CD4-positive, alpha-beta T cell (primary cell): ENCODE data around the gene CATSPERZ. TPM values are rescaled to one million over a fixed set of nuclear protein-coding genes. Genes with fewer than 3 reads are reported as not detected.

ENCODE experiments used
- ATAC-seq: fragments of 200-7000 bp; cut with Tn5 transposase; one replicate; pipeline ENCODE4 v1.10.0; 2022; ENCODE audit warnings: mild to moderate bottlenecking; ENCODE audit not compliant: poor library complexity
- CTCF ChIA-PET: fragments of 350-600 bp; sonication (Branson Sonifier 250); formaldehyde crosslinking; loops from one replicate; lab custom pipeline; 2021; ENCODE audit warnings: antibody characterized with exemption, inconsistent platforms; lab: Charles Lee
- POLR2A ChIA-PET: fragments of 350-600 bp; sonication (Branson Sonifier 250); formaldehyde crosslinking; loops from one replicate; lab custom pipeline; 2021; ENCODE audit warnings: antibody characterized with exemption, inconsistent platforms; lab: Charles Lee
- DNase-seq, 14 experiments: peaks; one replicate each; pipeline ENCODE4 v3.0.0-alpha.2; 2013 to 2020; ENCODE audit warnings: mixed read lengths in 2 of 14
- H3K27ac ChIP-seq, 2 donors: one replicate each; pipeline versions ENCODE4 v1.5.1 to v1.7.0; 2013; ENCODE audit warnings: low read length in 2 of 2, low read depth in 1 of 2, mild to moderate bottlenecking in 1 of 2
- H3K27me3 ChIP-seq, 2 experiments: 1 replicate in 1 of 2; 2 replicates in 1 of 2; pipeline versions ENCODE4 v1.6.1 to v1.7.0; 2013; ENCODE audit warnings: low read length in 2 of 2, control low read depth in 1 of 2, mild to moderate bottlenecking in 1 of 2, moderate library complexity in 1 of 2; ENCODE audit not compliant: insufficient read depth in 2 of 2, control insufficient read depth in 1 of 2
- H3K36me3 ChIP-seq: one replicate; pipeline ENCODE4 v1.6.1; 2013; ENCODE audit warnings: low read length, control low read depth; ENCODE audit not compliant: insufficient read depth
- H3K4me1 ChIP-seq: one replicate; pipeline ENCODE4 v1.6.1; 2013; ENCODE audit warnings: low read length, control low read depth; ENCODE audit not compliant: insufficient read depth
- H3K4me3 ChIP-seq: one replicate; pipeline ENCODE4 v1.5.1; 2013; ENCODE audit warnings: mild to moderate bottlenecking, low read length, moderate library complexity
- H3K9me3 ChIP-seq, 2 experiments: 1 replicate in 1 of 2; 2 replicates in 1 of 2; pipeline versions ENCODE4 v1.6.1 to v1.7.0; 2013; ENCODE audit warnings: low read length in 2 of 2, mild to moderate bottlenecking in 2 of 2, control low read depth in 1 of 2, moderate library complexity in 1 of 2; ENCODE audit not compliant: control insufficient read depth in 1 of 2, insufficient read depth in 1 of 2
- H3K27ac Mint-ChIP-seq: one replicate; pipeline ENCODE4 v1.8.0; 2020; ENCODE audit warnings: mixed read lengths
- H3K27me3 Mint-ChIP-seq: one replicate; pipeline ENCODE4 v1.8.0; 2021; ENCODE audit warnings: mixed read lengths
- H3K36me3 Mint-ChIP-seq: one replicate; pipeline ENCODE4 v1.8.0; 2021; ENCODE audit warnings: low read depth, mixed read lengths
- H3K4me1 Mint-ChIP-seq: one replicate; pipeline ENCODE4 v1.8.0; 2021; ENCODE audit warnings: low read depth, mixed read lengths
- H3K4me3 Mint-ChIP-seq: one replicate; pipeline ENCODE4 v1.8.0; 2020; ENCODE audit warnings: mild to moderate bottlenecking, mixed read lengths
- H3K9me3 Mint-ChIP-seq: one replicate; pipeline ENCODE4 v1.8.0; 2020; ENCODE audit warnings: mixed read lengths
- CTCF ChIP-seq: fragments of 200-600 bp; IDR thresholded peaks from one replicate; pipeline ENCODE4 v1.8.0; 2022; ENCODE audit warnings: antibody characterized with exemption, mild to moderate bottlenecking
- intact Hi-C, 2 experiments: fragments of 100-400 bp; cut with DNase I in 1 of 2; cut with micrococcal nuclease in 1 of 2; formaldehyde crosslinking; loops; one replicate each; pipeline versions ENCODE4 v1.15.1 to v1.9.0; 2023 to 2025; cut with DNase I, micrococcal nuclease
- total RNA-seq, 174 experiments: library from RNA in 2 of 174; stranded (reverse) in 2 of 174; gene quantifications; one replicate each; pipeline ENCODE4 v1.2.3 and lab custom pipeline; 2021 to 2026

Gene CATSPERZ
- total RNA-seq, 2 experiments from 2014 or later: not detected

- no peaks in the 10 kb centered on the region for H3K36me3 Mint-ChIP-seq
- Histone ChIP-seq H3K36me3 (peaks cover 3% of the 10 kb centered on the region), H3K4me3 (peak overlapping the region; percentile 25), H3K27me3 (peaks cover 50 to 62% of the 10 kb centered on the region in 2 experiments), H3K27ac (no peak overlapping the region), H3K4me1 (peaks cover 16% of the 10 kb centered on the region), H3K9me3 (peaks cover 0 to 10% of the 10 kb centered on the region in 2 experiments)
- H3K27me3 Mint-ChIP-seq: peaks cover 50% of the 10 kb centered on the region
- peaks cover 5% of the 10 kb centered on the region for H3K4me1 Mint-ChIP-seq
- intact Hi-C loops: no loop called here
- ChIA-PET POLR2A (interaction anchor here (0.7 to 2.5 kb wide), 4 partner anchors 13 to 85 kb away, joined by 3 to 7 read pairs (median 4); partner anchors contain the start of genes FERMT3, PRDX5 and TRMT112), CTCF (interaction anchor here (1.1 kb wide), 1 partner anchor 87 kb away, joined by 3 read pairs; no protein-coding TSS in a partner anchor)
- H3K4me3 Mint-ChIP-seq: no peak overlapping the region
- DNase-seq: peak in 2 of 14 experiments; percentile 60 to 63
- no peak overlapping the region for H3K27ac Mint-ChIP-seq
- H3K9me3 Mint-ChIP-seq: no peaks in the 10 kb centered on the region
- no peak for TF ChIP-seq CTCF
- peak; percentile 68 for ATAC-seq
Observed at GRCh38 chr11:64291752-64292459, 8.3 kb upstream of the CATSPERZ start.

GRCh38 chr11:64292460-64293254 lies 7.5 kb upstream of the CATSPERZ start:
- peak overlapping the region; percentile 25 for H3K4me3 ChIP-seq
- H3K36me3 ChIP-seq: peaks cover 3% of the 10 kb centered on the region
- ChIA-PET POLR2A (interaction anchor here (0.7 to 2.5 kb wide), 4 partner anchors 12 to 86 kb away, joined by 3 to 7 read pairs (median 4); partner anchors contain the start of genes FERMT3, PRDX5 and TRMT112), CTCF (interaction anchor here (1.0 kb wide), 1 partner anchor 21 kb away, joined by 3 read pairs; no protein-coding TSS in a partner anchor)
- H3K9me3 Mint-ChIP-seq: no peaks in the 10 kb centered on the region
- H3K36me3 Mint-ChIP-seq: no peaks in the 10 kb centered on the region
- DNase-seq (no peak), ATAC-seq (peak; percentile 12)
- peak overlapping the region; percentile 66 for H3K4me3 Mint-ChIP-seq
- intact Hi-C loops: no loop called here
- no peak overlapping the region for H3K27ac ChIP-seq
- peaks cover 57 to 69% of the 10 kb centered on the region in 2 experiments for H3K27me3 ChIP-seq
- peaks cover 0 to 10% of the 10 kb centered on the region in 2 experiments for H3K9me3 ChIP-seq
- H3K27me3 Mint-ChIP-seq: peaks cover 58% of the 10 kb centered on the region
- no peak overlapping the region for H3K27ac Mint-ChIP-seq
- TF ChIP-seq CTCF: no peak
- H3K4me1 ChIP-seq: peaks cover 22% of the 10 kb centered on the region
- H3K4me1 Mint-ChIP-seq: peaks cover 8% of the 10 kb centered on the region

- H3K9me3 ChIP-seq: peaks cover 0 to 13% of the 10 kb centered on the region in 2 experiments
- no peak overlapping the region for H3K27ac Mint-ChIP-seq
- intact Hi-C loops: no loop called here
Observed at GRCh38 chr11:64294774-64295173, 5.4 kb upstream of the CATSPERZ start.

More at GRCh38 chr11:64294774-64295173, 5.4 kb upstream of the CATSPERZ start:
- Mint-ChIP-seq H3K9me3 (no peaks in the 10 kb centered on the region), H3K4me1 (peaks cover 13% of the 10 kb centered on the region), H3K27me3 (peaks cover 77% of the 10 kb centered on the region), H3K36me3 (no peaks in the 10 kb centered on the region), H3K4me3 (no peak overlapping the region)
- no peaks in the 10 kb centered on the region for H3K36me3 ChIP-seq
- ATAC-seq (no peak), DNase-seq (no peak)
- TF ChIP-seq CTCF: no peak
- CTCF ChIA-PET: interaction anchor here (1.0 kb wide), 1 partner anchor 90 kb away, joined by 5 read pairs; no protein-coding TSS in a partner anchor
- no peak overlapping the region for H3K27ac ChIP-seq
- no peak overlapping the region for H3K4me3 ChIP-seq
- H3K27me3 ChIP-seq: peaks cover 77 to 88% of the 10 kb centered on the region in 2 experiments
- POLR2A ChIA-PET: no interaction called here
- H3K4me1 ChIP-seq: peaks cover 34% of the 10 kb centered on the region
